ENCODE measurements around the gene GNB1. TPM values are rescaled to one million over a fixed set of nuclear protein-coding genes. Genes with fewer than 3 reads are reported as not detected.

The GNB1 gene
- total RNA-seq, 4 donors from 2014 or later = 54.3 to 102 (median 74.7) TPM

DNA sequence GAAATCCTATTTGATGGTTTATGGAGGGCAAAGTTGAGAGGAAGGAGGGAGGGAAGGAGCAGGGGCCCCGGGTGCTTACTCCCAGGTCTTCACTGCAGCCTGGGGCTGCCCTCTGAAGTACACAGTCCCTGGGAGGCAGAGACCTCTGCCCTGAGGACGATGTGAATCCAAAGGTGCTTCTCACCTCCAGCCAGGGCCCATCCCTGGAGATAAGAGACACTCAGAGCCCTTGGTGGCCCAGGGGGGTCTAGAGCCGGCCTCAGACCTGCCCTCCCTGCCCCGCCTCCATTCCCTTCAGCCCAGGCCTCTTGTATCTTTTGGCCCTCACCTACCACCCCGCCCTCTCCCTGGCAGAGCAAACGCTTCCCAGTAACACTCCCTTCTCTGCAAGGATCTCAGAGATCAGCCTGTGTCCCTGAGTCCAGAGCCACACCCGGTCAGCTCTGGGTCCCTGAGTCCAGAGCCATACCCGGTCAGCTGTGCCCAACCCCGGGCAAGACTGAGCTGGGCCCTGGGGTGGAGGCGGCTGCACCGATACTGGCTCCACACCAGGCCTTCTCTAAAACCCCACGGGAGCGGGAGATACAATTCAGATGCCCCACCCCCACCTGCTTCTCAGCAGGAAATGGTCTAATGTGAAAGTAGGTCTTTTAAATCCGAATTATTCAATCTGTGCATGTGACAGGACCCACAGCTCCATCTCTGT, 3.6 kb upstream of the GNB1 start:
- H3K27me3 ChIP-seq = peaks cover 0 to 16% (median 0%) of the 10 kb centered on the region in 4 donors
- H3K4me3 ChIP-seq = peak overlapping the region in 2 of 4 donors; percentile 16 to 19
- WGBS, 2 donors = 27 to 28% methylated on average over 5 to 8 of the region's 14 CpGs
- H3K9me3 ChIP-seq = no peaks in the 10 kb centered on the region
- H3K27ac ChIP-seq = peak overlapping the region in 2 of 4 donors; percentile 21 to 46
- TF ChIP-seq POLR2A (IDR thresholded peaks at IDR 0.05) = no peak
- TF ChIP-seq, protein P1, sequence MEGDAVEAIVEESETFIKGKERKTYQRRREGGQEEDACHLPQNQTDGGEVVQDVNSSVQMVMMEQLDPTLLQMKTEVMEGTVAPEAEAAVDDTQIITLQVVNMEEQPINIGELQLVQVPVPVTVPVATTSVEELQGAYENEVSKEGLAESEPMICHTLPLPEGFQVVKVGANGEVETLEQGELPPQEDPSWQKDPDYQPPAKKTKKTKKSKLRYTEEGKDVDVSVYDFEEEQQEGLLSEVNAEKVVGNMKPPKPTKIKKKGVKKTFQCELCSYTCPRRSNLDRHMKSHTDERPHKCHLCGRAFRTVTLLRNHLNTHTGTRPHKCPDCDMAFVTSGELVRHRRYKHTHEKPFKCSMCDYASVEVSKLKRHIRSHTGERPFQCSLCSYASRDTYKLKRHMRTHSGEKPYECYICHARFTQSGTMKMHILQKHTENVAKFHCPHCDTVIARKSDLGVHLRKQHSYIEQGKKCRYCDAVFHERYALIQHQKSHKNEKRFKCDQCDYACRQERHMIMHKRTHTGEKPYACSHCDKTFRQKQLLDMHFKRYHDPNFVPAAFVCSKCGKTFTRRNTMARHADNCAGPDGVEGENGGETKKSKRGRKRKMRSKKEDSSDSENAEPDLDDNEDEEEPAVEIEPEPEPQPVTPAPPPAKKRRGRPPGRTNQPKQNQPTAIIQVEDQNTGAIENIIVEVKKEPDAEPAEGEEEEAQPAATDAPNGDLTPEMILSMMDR (IDR thresholded peaks at IDR 0.05) = no peak
- intact Hi-C loops (cut with DNase I) = loop anchor here (10.0 kb wide), 1 partner anchor 50 kb away; no protein-coding TSS in a partner anchor
- H3K36me3 ChIP-seq = no peaks in the 10 kb centered on the region
- no peak for DNase-seq
- peaks cover 24 to 54% (median 24%) of the 10 kb centered on the region in 3 donors for H3K4me1 ChIP-seq

- Histone ChIP-seq H3K4me1 (peaks cover 24 to 59% (median 28%) of the 10 kb centered on the region in 3 donors), H3K9me3 (no peaks in the 10 kb centered on the region), H3K4me3 (no peak overlapping the region), H3K27ac (peak overlapping the region in 1 of 4 donors; percentile 21), H3K36me3 (no peaks in the 10 kb centered on the region), H3K27me3 (peaks cover 0 to 15% (median 0%) of the 10 kb centered on the region in 4 donors)
- DNase-seq = no peak
- intact Hi-C loops (cut with DNase I) = loop anchor here (10.0 kb wide), 1 partner anchor 49 kb away; no protein-coding TSS in a partner anchor
- TF ChIP-seq, protein P1 (IDR thresholded peaks at IDR 0.05) = no peak
- TF ChIP-seq POLR2A (IDR thresholded peaks at IDR 0.05) = no peak
- WGBS, 2 donors = 90% methylated on average over 2 of the region's 2 CpGs; no CpG with 5 or more reads in 1 of the 2 donors
Measured at GRCh38 chr1:1893997-1894353, 3.1 kb upstream of the GNB1 start.

DNA sequence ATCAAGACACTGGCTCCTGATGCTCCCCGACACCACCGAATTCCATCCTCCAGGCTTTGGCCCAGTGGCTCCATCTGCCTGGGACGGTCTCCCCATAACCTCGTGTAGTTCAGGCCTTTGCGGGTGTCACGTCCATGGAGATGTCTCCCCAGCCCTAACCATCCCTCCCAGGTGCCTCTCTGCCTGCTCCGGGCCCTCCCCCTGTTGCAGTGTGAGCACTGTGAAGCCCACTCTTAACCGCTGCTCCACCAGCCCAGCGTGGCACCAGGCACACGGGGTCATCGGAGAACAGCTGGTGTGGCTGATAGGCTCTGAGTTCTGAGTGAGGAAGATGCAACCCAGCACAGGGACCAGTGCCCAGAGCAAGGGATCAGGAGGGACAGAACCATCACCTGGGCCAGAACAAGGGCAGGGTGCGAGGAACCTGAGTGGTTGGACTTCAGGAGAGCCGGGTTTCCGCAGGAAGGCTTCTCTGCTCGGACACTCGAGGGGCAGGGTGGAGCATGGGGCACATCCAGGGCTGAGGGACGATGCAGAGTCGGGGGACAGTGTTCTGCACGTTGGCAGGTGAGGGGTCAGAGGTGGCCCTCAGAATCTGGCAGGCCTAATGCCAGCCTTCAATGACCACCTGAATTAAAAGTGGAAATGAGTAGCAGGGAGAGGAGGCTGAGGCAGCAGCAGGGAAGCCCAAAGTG, 2.6 kb upstream of the GNB1 start:
- intact Hi-C loops (cut with DNase I) = loop anchor here (10.0 kb wide), 1 partner anchor 49 kb away; no protein-coding TSS in a partner anchor
- peaks cover 0 to 15% (median 0%) of the 10 kb centered on the region in 4 donors for H3K27me3 ChIP-seq
- H3K4me3 ChIP-seq = no peak overlapping the region
- TF ChIP-seq POLR2A (IDR thresholded peaks at IDR 0.05) = no peak
- TF ChIP-seq, protein P1 (IDR thresholded peaks at IDR 0.05) = no peak
- DNase-seq = no peak
- no peaks in the 10 kb centered on the region for H3K9me3 ChIP-seq
- H3K27ac ChIP-seq = peak overlapping the region in 1 of 4 donors; percentile 99
- 78 to 91% methylated on average over 13 to 14 of the region's 19 CpGs for WGBS, 2 donors
- peaks cover 24 to 65% (median 33%) of the 10 kb centered on the region in 3 donors for H3K4me1 ChIP-seq
- no peaks in the 10 kb centered on the region for H3K36me3 ChIP-seq

GRCh38 chr1:1892763-1893120, 1.9 kb upstream of the GNB1 start:
- 30 to 52% methylated on average over 6 to 7 of the region's 7 CpGs for WGBS, 2 donors
- H3K4me3 ChIP-seq = peak overlapping the region in 2 of 4 donors; percentile 83 to 95
- H3K27me3 ChIP-seq = peaks cover 0 to 15% (median 0%) of the 10 kb centered on the region in 4 donors
- H3K4me1 ChIP-seq = peaks cover 29 to 72% (median 40%) of the 10 kb centered on the region in 3 donors
- H3K36me3 ChIP-seq = no peaks in the 10 kb centered on the region
- no peak for DNase-seq
- intact Hi-C loops (cut with DNase I) = loop anchor here (10.0 kb wide), 1 partner anchor 48 kb away; no protein-coding TSS in a partner anchor
- H3K9me3 ChIP-seq = no peaks in the 10 kb centered on the region
- no peak for TF ChIP-seq POLR2A (IDR thresholded peaks at IDR 0.05)
- TF ChIP-seq, protein P1 (IDR thresholded peaks at IDR 0.05) = no peak
- H3K27ac ChIP-seq = peak overlapping the region; percentile 92 to 99 (median 99)
